Liver (tissue), 3 donors: ENCODE data around the gene TRIM38.

Experiments used
- EGR1 ChIP-seq, 2 donors: IDR thresholded peaks; 2 replicates each; pipeline ENCODE4 v1.6.1; 2016 to 2018; ENCODE audit warnings: antibody characterized with exemption in 2 of 2, low read depth in 2 of 2
- FOXA1 ChIP-seq: IDR thresholded peaks from 2 replicates; pipeline ENCODE4 v1.6.1; 2016; ENCODE audit warnings: antibody characterized with exemption
- GABPA ChIP-seq, 2 donors: IDR thresholded peaks in 1 of 2; conservative IDR thresholded peaks in 1 of 2; 2 replicates each; pipeline ENCODE4 v1.6.1; 2016; ENCODE audit warnings: antibody characterized with exemption in 2 of 2, mild to moderate bottlenecking in 1 of 2, moderate library complexity in 1 of 2
- NR2F2 ChIP-seq: IDR thresholded peaks from 2 replicates; pipeline ENCODE4 v1.6.1; 2016; ENCODE audit warnings: antibody characterized with exemption
- RAD21 ChIP-seq, 2 donors: IDR thresholded peaks; 2 replicates each; pipeline ENCODE4 v1.6.1; 2016; ENCODE audit warnings: antibody characterized with exemption in 2 of 2, mild to moderate bottlenecking in 2 of 2
- SP1 ChIP-seq: IDR thresholded peaks from 2 replicates; pipeline ENCODE4 v1.6.1; 2018; ENCODE audit warnings: antibody characterized with exemption, mild to moderate bottlenecking
- TAF1 ChIP-seq: conservative IDR thresholded peaks from 2 replicates; pipeline ENCODE4 v1.6.1; 2016; ENCODE audit warnings: antibody characterized with exemption, mild to moderate bottlenecking
- YY1 ChIP-seq: IDR thresholded peaks from 2 replicates; pipeline ENCODE4 v1.6.1; 2016; ENCODE audit warnings: antibody characterized with exemption, mild to moderate bottlenecking
- TF ChIP-seq, protein P1 (sequence below): fragments of 150-350 bp; IDR thresholded peaks from 2 replicates; pipeline ENCODE4 v1.5.1; 2017; ENCODE audit warnings: improper control_type of control experiment, low read depth, low read length; ENCODE audit not compliant: missing input control
- TF ChIP-seq, protein P2 (sequence below): IDR thresholded peaks from 2 replicates; pipeline ENCODE4 v1.6.1; 2016; ENCODE audit warnings: antibody characterized with exemption, mild to moderate bottlenecking
- TF ChIP-seq, protein P3 (sequence below): IDR thresholded peaks from 2 replicates; pipeline ENCODE4 v1.6.1; 2016; ENCODE audit warnings: antibody characterized with exemption
- donor health status: healthy.
- donor health status: healthy.

DNA sequence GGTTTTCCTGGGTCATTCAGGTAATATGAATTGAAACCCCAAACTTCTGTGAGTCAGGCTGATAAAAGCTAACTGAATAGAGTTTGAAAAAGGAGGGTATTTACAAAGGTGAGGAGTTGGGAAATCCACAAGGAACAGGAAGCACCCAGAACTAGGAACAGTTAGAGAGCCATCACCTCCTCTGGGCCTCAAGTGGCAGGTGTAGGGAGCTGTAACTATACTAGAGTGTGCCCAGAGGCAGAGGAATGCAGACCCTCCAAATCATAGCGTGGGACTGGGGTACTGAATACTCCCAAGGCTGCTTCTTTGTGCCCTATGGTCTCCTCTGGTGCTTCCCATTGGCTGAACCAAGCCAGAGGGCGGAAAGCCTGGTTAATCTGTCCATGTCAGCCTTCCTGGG lies 18.3 kb downstream of the TRIM38 start:
- TF ChIP-seq, protein P1, sequence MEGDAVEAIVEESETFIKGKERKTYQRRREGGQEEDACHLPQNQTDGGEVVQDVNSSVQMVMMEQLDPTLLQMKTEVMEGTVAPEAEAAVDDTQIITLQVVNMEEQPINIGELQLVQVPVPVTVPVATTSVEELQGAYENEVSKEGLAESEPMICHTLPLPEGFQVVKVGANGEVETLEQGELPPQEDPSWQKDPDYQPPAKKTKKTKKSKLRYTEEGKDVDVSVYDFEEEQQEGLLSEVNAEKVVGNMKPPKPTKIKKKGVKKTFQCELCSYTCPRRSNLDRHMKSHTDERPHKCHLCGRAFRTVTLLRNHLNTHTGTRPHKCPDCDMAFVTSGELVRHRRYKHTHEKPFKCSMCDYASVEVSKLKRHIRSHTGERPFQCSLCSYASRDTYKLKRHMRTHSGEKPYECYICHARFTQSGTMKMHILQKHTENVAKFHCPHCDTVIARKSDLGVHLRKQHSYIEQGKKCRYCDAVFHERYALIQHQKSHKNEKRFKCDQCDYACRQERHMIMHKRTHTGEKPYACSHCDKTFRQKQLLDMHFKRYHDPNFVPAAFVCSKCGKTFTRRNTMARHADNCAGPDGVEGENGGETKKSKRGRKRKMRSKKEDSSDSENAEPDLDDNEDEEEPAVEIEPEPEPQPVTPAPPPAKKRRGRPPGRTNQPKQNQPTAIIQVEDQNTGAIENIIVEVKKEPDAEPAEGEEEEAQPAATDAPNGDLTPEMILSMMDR = no peak
- TF ChIP-seq TAF1 (no peak), NR2F2 (no peak), RAD21 (IDR thresholded peaks at IDR 0.05) (no peak), EGR1 (IDR thresholded peaks at IDR 0.05; ENCODE audit: low read depth in 2 of 2) (no peak), SP1 (no peak), FOXA1 (no peak), YY1 (no peak), GABPA (IDR thresholded peaks at IDR 0.05 in 1 of 2, conservative IDR thresholded peaks at IDR 0.05 in 1 of 2) (no peak)
- TF ChIP-seq, protein P2, sequence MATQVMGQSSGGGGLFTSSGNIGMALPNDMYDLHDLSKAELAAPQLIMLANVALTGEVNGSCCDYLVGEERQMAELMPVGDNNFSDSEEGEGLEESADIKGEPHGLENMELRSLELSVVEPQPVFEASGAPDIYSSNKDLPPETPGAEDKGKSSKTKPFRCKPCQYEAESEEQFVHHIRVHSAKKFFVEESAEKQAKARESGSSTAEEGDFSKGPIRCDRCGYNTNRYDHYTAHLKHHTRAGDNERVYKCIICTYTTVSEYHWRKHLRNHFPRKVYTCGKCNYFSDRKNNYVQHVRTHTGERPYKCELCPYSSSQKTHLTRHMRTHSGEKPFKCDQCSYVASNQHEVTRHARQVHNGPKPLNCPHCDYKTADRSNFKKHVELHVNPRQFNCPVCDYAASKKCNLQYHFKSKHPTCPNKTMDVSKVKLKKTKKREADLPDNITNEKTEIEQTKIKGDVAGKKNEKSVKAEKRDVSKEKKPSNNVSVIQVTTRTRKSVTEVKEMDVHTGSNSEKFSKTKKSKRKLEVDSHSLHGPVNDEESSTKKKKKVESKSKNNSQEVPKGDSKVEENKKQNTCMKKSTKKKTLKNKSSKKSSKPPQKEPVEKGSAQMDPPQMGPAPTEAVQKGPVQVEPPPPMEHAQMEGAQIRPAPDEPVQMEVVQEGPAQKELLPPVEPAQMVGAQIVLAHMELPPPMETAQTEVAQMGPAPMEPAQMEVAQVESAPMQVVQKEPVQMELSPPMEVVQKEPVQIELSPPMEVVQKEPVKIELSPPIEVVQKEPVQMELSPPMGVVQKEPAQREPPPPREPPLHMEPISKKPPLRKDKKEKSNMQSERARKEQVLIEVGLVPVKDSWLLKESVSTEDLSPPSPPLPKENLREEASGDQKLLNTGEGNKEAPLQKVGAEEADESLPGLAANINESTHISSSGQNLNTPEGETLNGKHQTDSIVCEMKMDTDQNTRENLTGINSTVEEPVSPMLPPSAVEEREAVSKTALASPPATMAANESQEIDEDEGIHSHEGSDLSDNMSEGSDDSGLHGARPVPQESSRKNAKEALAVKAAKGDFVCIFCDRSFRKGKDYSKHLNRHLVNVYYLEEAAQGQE = no peak
- TF ChIP-seq, protein P3, sequence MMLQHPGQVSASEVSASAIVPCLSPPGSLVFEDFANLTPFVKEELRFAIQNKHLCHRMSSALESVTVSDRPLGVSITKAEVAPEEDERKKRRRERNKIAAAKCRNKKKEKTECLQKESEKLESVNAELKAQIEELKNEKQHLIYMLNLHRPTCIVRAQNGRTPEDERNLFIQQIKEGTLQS = no peak
